ENCODE data around the gene SERP2. TPM values are rescaled to one million over a fixed set of nuclear protein-coding genes. Genes with fewer than 3 reads are reported as not detected.

Gene SERP2
- total RNA-seq, 1 experiment from 2014 or later, result 1.2 TPM

- ChIA-PET POLR2A (ENCODE audit: unreplicated experiment) (no interaction called here), CTCF (no interaction called here)
- Histone ChIP-seq H3K4me2 (ENCODE audit: low read length) (peak overlapping the region; percentile 48), H3K4me3 (ENCODE audit: low read length) (no peak overlapping the region), H3K9me3 (ENCODE audit: low read length) (no peaks in the 10 kb centered on the region), H3K27ac (ENCODE audit: low read length) (peak overlapping the region; percentile 94), H3K79me2 (ENCODE audit: low read length) (no peaks in the 10 kb centered on the region), H4K20me1 (ENCODE audit: low read length) (no peaks in the 10 kb centered on the region), H3K36me3 (ENCODE audit: low read depth, low read length) (no peaks in the 10 kb centered on the region), H3K9me2 (replicated peaks; ENCODE audit: low read length) (no peaks in the 10 kb centered on the region), H3F3A (ENCODE audit: low read length, unreplicated experiment) (no peaks in the 10 kb centered on the region), H2AFZ (ENCODE audit: low read length) (no peak overlapping the region), H3K4me1 (ENCODE audit: insufficient read depth, low read length) (peaks cover 44% of the 10 kb centered on the region), H3K9ac (ENCODE audit: low read length) (peak overlapping the region; percentile 72), H3K27me3 (ENCODE audit: low read length) (no peaks in the 10 kb centered on the region)
- TF ChIP-seq EZH2 (IDR thresholded peaks at IDR 0.05; ENCODE audit: low read length, unreplicated experiment) (no peak), EZH2phosphoT487 (IDR thresholded peaks at IDR 0.05; ENCODE audit: borderline replicate concordance, low read length) (no peak)
- TF ChIP-seq, protein P1, sequence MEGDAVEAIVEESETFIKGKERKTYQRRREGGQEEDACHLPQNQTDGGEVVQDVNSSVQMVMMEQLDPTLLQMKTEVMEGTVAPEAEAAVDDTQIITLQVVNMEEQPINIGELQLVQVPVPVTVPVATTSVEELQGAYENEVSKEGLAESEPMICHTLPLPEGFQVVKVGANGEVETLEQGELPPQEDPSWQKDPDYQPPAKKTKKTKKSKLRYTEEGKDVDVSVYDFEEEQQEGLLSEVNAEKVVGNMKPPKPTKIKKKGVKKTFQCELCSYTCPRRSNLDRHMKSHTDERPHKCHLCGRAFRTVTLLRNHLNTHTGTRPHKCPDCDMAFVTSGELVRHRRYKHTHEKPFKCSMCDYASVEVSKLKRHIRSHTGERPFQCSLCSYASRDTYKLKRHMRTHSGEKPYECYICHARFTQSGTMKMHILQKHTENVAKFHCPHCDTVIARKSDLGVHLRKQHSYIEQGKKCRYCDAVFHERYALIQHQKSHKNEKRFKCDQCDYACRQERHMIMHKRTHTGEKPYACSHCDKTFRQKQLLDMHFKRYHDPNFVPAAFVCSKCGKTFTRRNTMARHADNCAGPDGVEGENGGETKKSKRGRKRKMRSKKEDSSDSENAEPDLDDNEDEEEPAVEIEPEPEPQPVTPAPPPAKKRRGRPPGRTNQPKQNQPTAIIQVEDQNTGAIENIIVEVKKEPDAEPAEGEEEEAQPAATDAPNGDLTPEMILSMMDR (conservative IDR thresholded peaks at IDR 0.05; ENCODE audit: low read depth, low read length), result no peak
- ATAC-seq, result no peak
- DNase-seq, result peak; percentile 57
- intact Hi-C loops (cut with micrococcal nuclease), result loop anchor here (2.0 to 5.0 kb wide), 2 partner anchors 127 to 308 kb away; no protein-coding TSS in a partner anchor
- BruUV-seq (replicated peaks), result no TSS peak
Measured at GRCh38 chr13:44359983-44360375, 13.6 kb upstream of the SERP2 start.

DNA sequence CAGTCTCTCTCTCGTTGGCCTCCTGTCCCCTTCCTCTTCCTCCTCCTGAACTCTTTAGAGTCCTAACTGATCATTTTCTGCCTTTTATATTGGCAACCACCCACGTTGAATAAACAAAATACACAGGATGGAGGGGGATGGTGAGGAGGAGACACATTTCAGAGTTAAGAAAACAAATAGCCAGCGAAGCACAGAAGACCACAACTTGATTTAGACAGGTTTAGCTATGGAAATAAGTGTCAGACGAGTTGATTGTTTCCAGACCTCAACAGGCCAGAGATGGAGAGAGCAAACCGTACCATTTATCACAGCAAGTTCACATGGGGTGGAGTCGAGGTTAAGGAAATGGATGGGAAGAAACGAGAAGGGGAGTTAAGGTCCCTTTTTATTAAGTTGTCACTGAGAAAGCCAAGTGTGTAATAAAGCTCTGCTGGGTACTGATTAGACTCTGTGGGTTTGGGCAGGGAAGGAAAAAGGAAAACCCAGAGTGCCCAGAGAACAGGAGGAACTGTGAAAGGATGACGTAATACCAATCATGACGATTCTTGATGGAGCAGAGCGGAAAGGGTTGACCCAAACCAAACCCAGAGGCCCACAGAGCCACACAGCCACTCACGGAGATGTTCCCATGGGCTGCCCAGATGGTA is 11.1 kb upstream of the SERP2 start:
- peak overlapping the region; percentile 39 for H3K27ac ChIP-seq (ENCODE audit: low read length)
- intact Hi-C loops (cut with micrococcal nuclease), result loop anchor here (5.0 kb wide), 1 partner anchor 310 kb away; no protein-coding TSS in a partner anchor
- ChIA-PET POLR2A (ENCODE audit: unreplicated experiment) (no interaction called here), CTCF (no interaction called here)
- no peaks in the 10 kb centered on the region for H3K27me3 ChIP-seq (ENCODE audit: low read length)
- no peaks in the 10 kb centered on the region for H3K9me3 ChIP-seq (ENCODE audit: low read length)
- no peaks in the 10 kb centered on the region for H3K79me2 ChIP-seq (ENCODE audit: low read length)
- H3K4me3 ChIP-seq (ENCODE audit: low read length), result no peak overlapping the region
- no peak overlapping the region for H3K4me2 ChIP-seq (ENCODE audit: low read length)
- no peak for TF ChIP-seq EZH2 (IDR thresholded peaks at IDR 0.05; ENCODE audit: low read length, unreplicated experiment)
- TF ChIP-seq, protein P1 (conservative IDR thresholded peaks at IDR 0.05; ENCODE audit: low read depth, low read length), result no peak
- no peak for TF ChIP-seq EZH2phosphoT487 (IDR thresholded peaks at IDR 0.05; ENCODE audit: borderline replicate concordance, low read length)
- no peak overlapping the region; the same call in 1 of the 2 replicates for H3K9ac ChIP-seq (ENCODE audit: low read length)
- H3K36me3 ChIP-seq (ENCODE audit: low read depth, low read length), result no peaks in the 10 kb centered on the region
- DNase-seq, result no peak
- H3K4me1 ChIP-seq (ENCODE audit: insufficient read depth, low read length), result peaks cover 56% of the 10 kb centered on the region
- no peak overlapping the region for H2AFZ ChIP-seq (ENCODE audit: low read length)
- BruUV-seq (replicated peaks), result no TSS peak
- no peak for ATAC-seq
- no peaks in the 10 kb centered on the region for H3K9me2 ChIP-seq (replicated peaks; ENCODE audit: low read length)
- H3F3A ChIP-seq (ENCODE audit: low read length, unreplicated experiment), result no peaks in the 10 kb centered on the region
- H4K20me1 ChIP-seq (ENCODE audit: low read length), result no peaks in the 10 kb centered on the region

Data from PC-3 (cell line).